GM19463 (cell line): ENCODE data around the gene EXOC4.
"Not testable (repeated sequence)": the region's sequence is repeated elsewhere in the genome, so short reads cannot be mapped to it uniquely, and the experiment has no call there.

Experiments used
- ATAC-seq: cut with Tn5 transposase; IDR thresholded peaks from one replicate; pipeline ENCODE4 v1.9.1; 2021; ENCODE audit warnings: mild to moderate bottlenecking, moderate library complexity; ENCODE audit not compliant: unreplicated experiment

The EXOC4 gene

DNA sequence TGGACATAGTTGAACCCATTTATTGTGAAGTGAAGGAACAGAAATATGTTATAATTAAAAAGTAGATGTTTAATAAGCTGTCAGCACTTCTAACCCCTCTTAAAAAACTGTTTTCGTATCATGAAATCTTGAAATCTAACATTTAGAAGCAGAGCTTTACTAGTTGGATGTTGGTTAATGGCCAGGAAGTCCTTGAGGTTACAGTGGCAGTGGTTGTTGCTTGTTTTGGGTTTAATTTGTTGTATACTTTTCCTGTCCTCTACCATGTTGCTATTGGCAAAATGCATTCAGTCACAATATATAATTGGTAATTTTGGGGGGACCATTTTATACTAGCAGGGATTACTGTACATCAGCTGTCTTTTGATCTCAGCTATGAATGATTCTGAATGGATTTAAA, 60.7 kb downstream of the EXOC4 start:
- ATAC-seq: no peak

- ATAC-seq: no peak
Observed at GRCh38 chr7:133314084-133314483, 61.2 kb downstream of the EXOC4 start.

- no peak for ATAC-seq
Observed at GRCh38 chr7:133315332-133316040, 62.6 kb downstream of the EXOC4 start.

- ATAC-seq: no peak
Observed at GRCh38 chr7:133319842-133320241, 67.0 kb downstream of the EXOC4 start.

DNA sequence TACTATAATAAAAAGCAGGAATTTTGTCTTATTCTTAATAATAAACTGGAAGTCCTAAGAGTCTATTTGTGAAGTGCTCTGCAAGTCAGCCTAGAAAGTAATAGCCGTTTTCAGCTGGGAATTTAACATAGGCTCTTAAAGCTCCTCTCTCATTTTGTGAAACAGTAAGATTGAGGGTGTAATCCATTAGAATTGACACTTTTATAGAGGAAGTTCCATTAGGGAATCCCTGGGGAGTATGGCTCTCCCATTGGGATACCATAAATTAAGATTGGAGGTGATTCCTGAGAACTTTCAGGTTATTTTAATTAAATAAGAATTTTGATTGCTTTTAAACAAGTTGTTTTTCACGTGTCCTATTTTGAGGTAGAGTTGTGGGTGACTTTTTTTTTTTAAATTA, 68.0 kb downstream of the EXOC4 start:
- no peak for ATAC-seq

DNA sequence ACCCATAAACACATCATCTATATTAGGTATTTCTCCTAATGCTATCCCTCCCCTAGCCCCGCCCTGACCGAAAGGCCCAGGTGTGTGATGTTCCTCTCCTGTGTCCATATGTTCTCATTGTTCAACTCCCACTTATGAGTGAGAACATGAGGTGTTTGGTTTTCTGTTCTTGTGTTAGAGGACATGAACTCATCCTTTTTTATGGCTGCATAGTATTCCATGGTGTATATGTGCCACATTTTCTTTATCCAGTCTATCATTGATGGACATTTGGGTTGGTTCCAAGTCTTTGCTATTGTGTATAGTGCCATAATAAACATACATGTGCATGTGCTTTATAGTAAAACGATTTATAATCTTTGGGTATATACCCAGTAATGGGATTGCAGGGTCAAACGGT, 68.5 kb downstream of the EXOC4 start:
- not testable (repeated sequence) for ATAC-seq

- ATAC-seq: not testable (repeated sequence)
Observed at GRCh38 chr7:133326745-133327144, 73.9 kb downstream of the EXOC4 start.

DNA sequence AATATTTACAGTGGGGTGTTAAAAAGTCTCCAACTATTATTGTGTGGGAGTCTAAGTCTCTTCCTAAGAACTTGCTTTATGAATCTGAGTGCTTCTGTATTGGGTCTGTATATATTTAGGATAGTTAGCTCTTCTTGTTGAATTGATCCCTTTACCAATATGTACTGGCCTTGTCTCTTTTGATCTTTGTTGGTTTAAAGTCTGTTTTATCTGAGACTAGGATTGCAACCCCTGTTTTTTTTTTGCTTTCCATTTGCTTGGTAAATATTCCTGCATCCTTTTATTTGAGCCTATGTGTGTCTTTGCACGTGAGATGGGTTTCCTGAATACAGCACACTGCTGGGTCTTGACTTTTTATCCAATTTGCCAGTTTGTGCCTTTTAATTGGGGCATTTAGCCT, 75.1 kb downstream of the EXOC4 start:
- not testable (repeated sequence) for ATAC-seq

DNA sequence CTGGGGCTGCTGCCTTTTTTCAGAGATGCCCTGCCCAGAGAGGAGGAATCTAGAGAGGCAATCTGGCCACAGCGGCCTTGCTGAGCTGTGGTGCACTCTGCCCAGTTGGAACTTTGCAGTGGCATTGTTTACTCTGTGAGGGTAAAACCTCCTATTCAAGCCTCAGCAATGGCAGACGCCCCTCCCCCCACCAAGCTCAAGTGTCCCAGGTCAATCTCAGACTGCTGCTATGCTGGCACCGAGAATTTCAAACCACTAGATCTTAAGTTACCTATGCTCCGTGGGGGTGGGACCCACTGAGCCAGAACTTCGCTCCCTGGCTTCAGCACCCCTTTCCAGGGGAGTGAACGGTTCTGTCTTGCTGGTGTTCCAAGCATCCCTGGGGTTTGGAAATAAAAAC, 77.2 kb downstream of the EXOC4 start:
- ATAC-seq: no peak

DNA sequence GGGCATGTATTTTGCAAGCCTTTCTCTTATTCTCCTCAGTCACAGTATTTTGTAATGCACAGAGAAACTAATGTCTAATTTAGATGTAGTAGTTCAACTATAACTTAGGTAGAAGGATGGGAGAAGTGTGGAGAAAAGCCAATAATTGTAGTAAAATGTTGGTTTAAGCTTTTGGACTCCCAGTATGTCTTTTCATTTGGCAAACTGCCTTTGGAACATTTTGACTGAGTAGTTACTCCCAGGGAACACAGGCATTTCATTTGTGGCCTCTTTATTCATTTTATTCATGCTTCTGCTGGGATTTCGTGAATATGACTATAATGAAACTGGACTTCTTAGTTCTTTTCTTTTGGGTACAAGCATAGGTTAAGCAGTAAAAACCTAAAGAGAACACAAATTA, 79.0 kb downstream of the EXOC4 start:
- ATAC-seq: no peak

DNA sequence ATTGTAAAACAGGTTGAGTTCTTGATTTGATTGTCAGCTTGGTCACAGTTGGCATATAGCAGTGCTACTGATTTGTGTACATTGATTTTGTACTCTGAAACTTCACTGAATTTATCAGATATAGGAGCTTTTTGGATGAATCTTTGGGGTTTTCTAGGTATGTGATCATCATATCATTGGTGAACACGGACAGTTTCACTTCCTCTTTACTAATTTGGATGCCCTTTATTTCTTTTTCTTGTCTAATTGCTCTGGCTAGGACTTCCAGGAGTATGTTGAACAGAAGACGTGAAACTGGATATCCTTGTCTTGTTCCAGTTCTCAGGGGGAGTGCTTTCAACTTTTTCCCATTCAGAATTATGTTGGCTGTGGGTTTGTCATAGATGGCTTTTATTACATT, 86.9 kb downstream of the EXOC4 start:
- no peak for ATAC-seq

- ATAC-seq: no peak
Observed at GRCh38 chr7:133344275-133344674, 91.4 kb downstream of the EXOC4 start.

DNA sequence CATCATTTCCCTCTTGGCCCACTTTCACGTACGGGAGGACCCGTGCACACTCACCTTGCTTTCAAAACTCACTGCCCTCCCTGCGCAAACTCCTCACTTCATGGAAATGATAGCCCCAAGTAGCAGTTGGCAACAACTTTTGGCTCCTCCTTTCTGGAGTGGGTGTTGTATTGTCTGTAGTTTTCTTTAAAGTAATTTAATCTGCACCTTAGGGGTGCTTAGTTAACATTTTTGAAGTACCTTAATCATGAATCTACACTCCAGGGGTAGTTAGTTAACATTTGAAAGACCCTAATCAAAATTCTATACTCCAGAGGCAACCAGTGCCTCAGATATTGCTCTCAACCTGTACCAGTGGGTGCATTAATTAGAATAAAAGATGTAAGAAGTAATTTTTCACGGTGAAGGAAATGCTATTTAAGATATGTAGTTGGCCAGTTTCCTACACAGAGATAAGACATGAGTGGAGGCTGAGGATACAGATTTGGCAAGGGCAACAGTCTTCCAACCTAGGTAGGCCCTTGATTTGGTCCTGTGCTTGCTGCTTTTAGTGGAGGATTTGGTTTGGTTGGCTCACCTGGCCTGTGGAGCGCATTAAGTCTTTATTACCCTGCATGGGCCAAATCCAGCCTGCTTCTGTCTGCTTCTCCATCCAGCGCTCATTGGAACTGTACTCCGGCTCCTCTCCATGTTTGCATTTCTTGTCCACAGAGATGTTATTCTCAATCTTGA, 93.0 kb downstream of the EXOC4 start:
- ATAC-seq: no peak

DNA sequence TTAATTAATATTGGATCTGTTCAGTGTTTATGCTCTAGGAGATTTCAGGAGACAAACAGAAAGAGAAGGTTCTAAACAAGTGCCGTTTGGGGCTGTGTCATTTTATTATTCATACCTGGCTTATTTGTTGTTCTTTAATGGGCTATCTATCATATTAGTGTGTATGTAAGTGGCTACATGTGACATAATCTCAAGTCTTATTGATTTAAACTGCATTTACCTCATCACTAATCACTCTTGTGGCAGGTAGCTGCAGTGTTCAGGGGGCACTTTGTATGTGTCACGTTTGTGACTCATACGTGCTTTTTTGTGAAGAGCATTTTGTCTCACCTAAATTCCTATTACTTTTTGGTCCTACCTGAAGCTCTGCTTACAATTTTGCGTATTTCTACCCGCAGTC, 95.4 kb downstream of the EXOC4 start:
- no peak for ATAC-seq

GRCh38 chr7:133349101-133349500, 96.2 kb downstream of the EXOC4 start:
- ATAC-seq: peak; percentile 69

- no peak for ATAC-seq
Observed at GRCh38 chr7:133352430-133352829, 99.6 kb downstream of the EXOC4 start.

GRCh38 chr7:133353775-133354174, 100.9 kb downstream of the EXOC4 start:
- no peak for ATAC-seq

DNA sequence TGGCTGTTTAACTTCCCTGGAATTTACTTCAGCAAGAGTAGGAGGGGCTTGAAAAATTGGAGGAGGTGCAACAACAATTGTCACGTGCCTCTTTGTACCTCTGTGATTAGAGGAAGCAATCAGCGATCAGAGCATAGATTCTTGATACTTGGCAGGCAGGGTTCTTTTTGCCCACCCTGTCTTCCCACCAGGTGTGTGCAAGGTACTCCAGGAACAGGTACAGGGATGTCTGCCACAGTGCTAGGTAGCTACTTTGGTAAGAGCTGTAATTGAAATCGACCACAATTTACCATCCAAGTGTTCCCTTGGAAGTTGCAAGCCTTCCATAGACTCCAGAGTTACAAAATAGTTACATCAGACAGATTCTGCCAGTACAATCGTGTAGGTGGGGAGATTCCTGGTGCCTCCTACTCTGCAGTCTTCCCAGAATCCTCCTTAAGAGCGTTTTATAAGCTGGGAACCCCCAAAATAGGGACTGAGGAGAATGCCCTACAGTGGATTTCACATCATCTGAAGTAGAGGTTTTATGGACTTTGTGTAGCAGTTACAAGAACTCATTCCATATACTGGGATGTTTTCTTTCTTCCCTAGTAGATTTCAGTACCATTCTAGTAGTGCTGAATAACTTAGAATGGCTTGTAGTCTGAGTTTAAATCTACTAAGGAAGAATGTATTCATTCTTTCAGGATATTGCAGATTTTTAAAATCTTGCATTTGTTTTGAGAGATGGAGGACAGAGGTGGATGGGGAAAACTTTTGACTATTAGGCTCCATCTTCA, 101.9 kb downstream of the EXOC4 start:
- no peak for ATAC-seq

GRCh38 chr7:133355325-133355708, 102.4 kb downstream of the EXOC4 start:
- no peak for ATAC-seq

- no peak for ATAC-seq
Observed at GRCh38 chr7:133355822-133356221, 102.9 kb downstream of the EXOC4 start.

GRCh38 chr7:133358708-133359107, 105.8 kb downstream of the EXOC4 start:
- no peak for ATAC-seq

- ATAC-seq: no peak
Observed at GRCh38 chr7:133359449-133359848, 106.6 kb downstream of the EXOC4 start.
